ENCODE data around the gene POLR2E. TPM values are rescaled to one million over a fixed set of nuclear protein-coding genes. Genes with fewer than 3 reads are reported as not detected.

Gene POLR2E
- total and polyA plus RNA-seq, 4 donors, result 51.8 to 211 (median 171) TPM

GRCh38 chr19:1076951-1077350, 18.2 kb downstream of the POLR2E start:
- peak overlapping the region; percentile 5 to 35 for H3K27ac ChIP-seq (ENCODE audit: low read depth in 1 of 2, low read length in 2 of 2)
- no peaks in the 10 kb centered on the region for H3K27me3 ChIP-seq (ENCODE audit: control insufficient read depth in 4 of 4, insufficient read depth in 4 of 4, low read length in 3 of 4)
- H3K9ac ChIP-seq (ENCODE audit: low read depth in 1 of 2, low read length in 2 of 2), result no peak overlapping the region
- peak overlapping the region in 2 of 3 donors; percentile 22 to 37 for H3K4me3 ChIP-seq (ENCODE audit: low read depth in 1 of 3, low read length in 3 of 3)
- DNase-seq (ENCODE audit: low spot score), result no peak
- TF ChIP-seq YY1 (IDR thresholded peaks at IDR 0.05) (no peak), ATF3 (IDR thresholded peaks at IDR 0.05) (no peak), EGR1 (IDR thresholded peaks at IDR 0.05; ENCODE audit: low read depth in 2 of 2) (no peak), CTCF (IDR thresholded peaks at IDR 0.05; ENCODE audit: low read depth, low read length, missing input control) (no peak), RXRA (IDR thresholded peaks at IDR 0.05) (no peak), RAD21 (IDR thresholded peaks at IDR 0.05) (peak in 1 of 2 donors; percentile 18)
- 43% methylated on average over 16 of the region's 16 CpGs for WGBS
- H3K4me1 ChIP-seq (ENCODE audit: control insufficient read depth in 4 of 4, insufficient read depth in 4 of 4, low read length in 3 of 4), result peaks cover 4 to 33% (median 17%) of the 10 kb centered on the region in 4 donors
- H3K36me3 ChIP-seq (ENCODE audit: control insufficient read depth in 4 of 4, insufficient read depth in 3 of 4, low read depth in 1 of 4, low read length in 3 of 4), result peaks cover 0 to 4% (median 1%) of the 10 kb centered on the region in 4 donors
- no peaks in the 10 kb centered on the region for H3K9me3 ChIP-seq (ENCODE audit: control insufficient read depth in 4 of 4, low read length in 3 of 4)

DNA sequence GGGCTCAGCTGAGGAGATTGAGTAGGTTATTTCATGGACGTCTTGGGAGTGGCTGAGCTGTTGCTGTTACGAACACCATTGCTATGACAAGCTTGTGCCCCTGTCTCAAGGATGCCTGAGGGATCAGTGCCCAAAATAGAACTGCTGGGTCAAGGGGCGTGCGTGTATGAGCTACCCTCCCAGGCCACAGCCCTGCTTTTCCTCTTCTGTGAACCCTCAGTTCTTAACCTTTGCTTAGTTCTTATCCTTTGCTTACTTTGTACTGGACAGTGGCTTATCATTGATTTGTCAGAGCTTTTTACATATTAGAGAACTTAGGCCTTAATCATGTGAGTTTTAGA, 19.2 kb downstream of the POLR2E start:
- Histone ChIP-seq H3K4me1 (ENCODE audit: control insufficient read depth in 4 of 4, insufficient read depth in 4 of 4, low read length in 3 of 4) (peaks cover 6 to 32% (median 14%) of the 10 kb centered on the region in 4 donors), H3K27me3 (ENCODE audit: control insufficient read depth in 4 of 4, insufficient read depth in 4 of 4, low read length in 3 of 4) (no peaks in the 10 kb centered on the region), H3K36me3 (ENCODE audit: control insufficient read depth in 4 of 4, insufficient read depth in 3 of 4, low read depth in 1 of 4, low read length in 3 of 4) (peaks cover 0 to 4% (median 1%) of the 10 kb centered on the region in 4 donors), H3K4me3 (ENCODE audit: low read depth in 1 of 3, low read length in 3 of 3) (no peak overlapping the region), H3K27ac (ENCODE audit: low read depth in 1 of 2, low read length in 2 of 2) (no peak overlapping the region), H3K9me3 (ENCODE audit: control insufficient read depth in 4 of 4, low read length in 3 of 4) (no peaks in the 10 kb centered on the region), H3K9ac (ENCODE audit: low read depth in 1 of 2, low read length in 2 of 2) (no peak overlapping the region)
- WGBS, result 82% methylated on average over 4 of the region's 4 CpGs
- no peak for TF ChIP-seq EGR1 (IDR thresholded peaks at IDR 0.05; ENCODE audit: low read depth in 2 of 2)
- TF ChIP-seq MAX (IDR thresholded peaks at IDR 0.05), result no peak
- no peak for TF ChIP-seq JUND (IDR thresholded peaks at IDR 0.05)
- no peak for TF ChIP-seq HNF4G (IDR thresholded peaks at IDR 0.05)
- TF ChIP-seq NR2F2 (IDR thresholded peaks at IDR 0.05), result no peak
- no peak for DNase-seq (ENCODE audit: low spot score)

DNA sequence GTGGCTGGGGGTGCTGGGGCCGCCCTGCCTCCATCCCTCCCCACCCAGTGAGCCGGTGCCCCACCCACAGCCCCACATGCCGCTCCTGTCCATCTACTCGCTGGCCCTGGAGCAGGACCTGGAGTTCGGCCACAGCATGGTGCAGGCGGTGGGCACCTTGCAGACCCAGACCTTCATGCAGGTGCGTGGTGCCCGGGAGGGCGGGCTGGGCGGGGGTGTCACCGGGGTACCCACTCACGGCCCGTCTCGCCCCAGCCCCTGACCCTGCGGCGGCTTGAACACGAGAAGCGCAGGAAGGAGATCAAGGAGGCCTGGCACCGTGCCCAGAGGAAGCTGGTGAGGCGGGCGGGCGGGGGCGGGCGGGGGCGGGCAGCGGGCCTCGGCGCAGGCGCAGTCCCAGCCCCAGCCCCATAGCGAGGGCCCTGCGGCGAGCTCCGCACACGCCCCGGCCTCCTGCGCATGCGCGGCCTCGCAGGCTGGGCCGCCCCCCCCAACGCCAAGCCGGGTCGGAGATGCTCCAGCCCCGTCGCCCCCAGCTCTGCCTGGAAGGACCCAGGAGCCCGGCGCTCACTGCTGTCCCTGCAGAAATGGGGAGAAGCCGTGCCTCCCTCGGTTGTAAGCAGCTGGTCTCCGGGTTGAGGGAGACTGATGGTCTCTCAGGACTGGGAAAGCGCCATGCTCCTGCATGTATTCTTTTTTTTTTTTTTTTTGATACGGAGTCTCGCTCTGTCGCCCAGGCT, 20.5 kb downstream of the POLR2E start:
- Histone ChIP-seq H3K4me1 (ENCODE audit: control insufficient read depth in 4 of 4, insufficient read depth in 4 of 4, low read length in 3 of 4) (peaks cover 7 to 33% (median 14%) of the 10 kb centered on the region in 4 donors), H3K27me3 (ENCODE audit: control insufficient read depth in 4 of 4, insufficient read depth in 4 of 4, low read length in 3 of 4) (peaks cover 0 to 5% (median 0%) of the 10 kb centered on the region in 4 donors), H3K9me3 (ENCODE audit: control insufficient read depth in 4 of 4, low read length in 3 of 4) (no peaks in the 10 kb centered on the region), H3K27ac (ENCODE audit: low read depth in 1 of 2, low read length in 2 of 2) (no peak overlapping the region), H3K4me3 (ENCODE audit: low read depth in 1 of 3, low read length in 3 of 3) (no peak overlapping the region), H3K9ac (ENCODE audit: low read depth in 1 of 2, low read length in 2 of 2) (no peak overlapping the region), H3K36me3 (ENCODE audit: control insufficient read depth in 4 of 4, insufficient read depth in 3 of 4, low read depth in 1 of 4, low read length in 3 of 4) (peaks cover 0 to 1% (median 0%) of the 10 kb centered on the region in 4 donors)
- TF ChIP-seq ATF3 (IDR thresholded peaks at IDR 0.05) (no peak), FOXA1 (IDR thresholded peaks at IDR 0.05) (no peak), HNF4G (IDR thresholded peaks at IDR 0.05) (no peak), RAD21 (IDR thresholded peaks at IDR 0.05) (no peak), GABPA (IDR thresholded peaks at IDR 0.05 in 1 of 2, conservative IDR thresholded peaks at IDR 0.05 in 1 of 2) (no peak), YY1 (IDR thresholded peaks at IDR 0.05) (no peak), JUND (IDR thresholded peaks at IDR 0.05) (no peak), FOXA2 (IDR thresholded peaks at IDR 0.05) (no peak), HNF4A (conservative IDR thresholded peaks at IDR 0.05) (no peak), MAX (IDR thresholded peaks at IDR 0.05) (no peak), NR2F2 (IDR thresholded peaks at IDR 0.05) (no peak)
- no peak for DNase-seq (ENCODE audit: low spot score)
- WGBS, result 61% methylated on average over 54 of the region's 54 CpGs
